ENCODE measurements around the gene FBXO48.

DNA sequence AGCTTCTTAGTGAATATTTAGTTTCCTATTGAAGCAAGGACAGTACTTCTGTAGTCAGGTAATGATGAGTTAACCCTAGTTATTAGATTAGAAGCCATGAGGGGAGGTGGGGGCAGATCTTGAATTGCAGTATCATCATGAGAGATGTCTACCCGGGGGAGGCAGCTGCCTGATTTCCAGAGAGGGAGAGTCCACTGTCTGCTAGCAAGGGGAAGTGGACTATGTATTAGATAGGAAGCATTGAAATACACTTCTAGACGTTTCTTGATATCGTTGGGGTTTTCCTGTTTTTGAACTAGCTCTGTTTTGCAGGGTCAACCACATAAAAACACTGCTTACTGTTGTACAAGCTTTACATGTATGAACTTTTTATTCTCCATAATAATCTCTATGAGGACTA, 39.1 kb upstream of the FBXO48 start:
- TF ChIP-seq CTCF (IDR thresholded peaks at IDR 0.05) (no peak), SIN3A (IDR thresholded peaks at IDR 0.05; ENCODE audit: borderline replicate concordance, insufficient read depth, low read depth, low read length) (no peak), POLR2AphosphoS5 (IDR thresholded peaks at IDR 0.05; ENCODE audit: low read depth, low read length) (no peak)

Measured in Panc1 (cell line).